Endothelial cell of hepatic sinusoid (primary cell): ENCODE measurements around the gene DNAJC13.

Experiments used
- in situ Hi-C: cut with HindIII; loops from 2 replicates; pipeline ENCODE4 v1.10.0; 2017; ENCODE audit warnings: low sequenced_read_pairs

Gene DNAJC13

DNA sequence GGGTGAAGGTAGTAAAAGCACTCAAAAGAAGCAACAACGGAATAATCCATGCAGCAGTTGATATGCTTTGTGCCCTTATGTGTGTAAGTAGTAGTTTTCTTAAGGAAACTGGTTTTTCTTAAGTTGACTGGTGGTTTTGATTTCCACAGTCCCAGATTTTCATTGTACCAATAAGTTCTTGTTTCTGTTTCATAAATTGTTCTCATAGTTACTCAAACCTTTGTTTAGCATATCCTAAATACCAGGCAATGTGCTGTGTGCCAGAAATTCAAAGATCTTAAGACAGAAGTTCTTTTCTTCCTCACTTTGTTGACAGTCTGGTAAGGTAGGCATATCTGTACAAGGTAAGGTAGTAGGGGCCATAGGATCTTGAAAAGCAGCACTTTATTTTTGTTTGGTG is 40.0 kb downstream of the DNAJC13 start:
- in situ Hi-C loops, result no loop called here

DNA sequence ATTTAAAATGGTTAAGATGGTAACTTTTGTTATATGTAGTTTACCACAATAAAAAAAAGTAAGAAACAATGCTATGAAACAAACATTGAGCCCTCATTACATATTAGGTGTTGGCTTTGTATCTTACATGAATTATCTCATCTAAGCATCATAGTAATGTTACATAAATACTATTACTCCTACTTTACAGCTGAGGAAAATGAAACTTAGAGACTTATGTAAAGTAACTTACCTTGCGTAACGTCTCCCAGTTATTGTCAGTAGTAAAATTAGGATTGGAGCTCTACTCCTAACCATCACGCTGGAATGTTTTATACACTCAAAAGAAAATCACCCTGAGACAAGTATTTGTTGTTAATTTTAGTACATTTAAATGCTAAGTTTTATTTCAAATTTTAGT is 42.2 kb downstream of the DNAJC13 start:
- in situ Hi-C loops, result no loop called here

DNA sequence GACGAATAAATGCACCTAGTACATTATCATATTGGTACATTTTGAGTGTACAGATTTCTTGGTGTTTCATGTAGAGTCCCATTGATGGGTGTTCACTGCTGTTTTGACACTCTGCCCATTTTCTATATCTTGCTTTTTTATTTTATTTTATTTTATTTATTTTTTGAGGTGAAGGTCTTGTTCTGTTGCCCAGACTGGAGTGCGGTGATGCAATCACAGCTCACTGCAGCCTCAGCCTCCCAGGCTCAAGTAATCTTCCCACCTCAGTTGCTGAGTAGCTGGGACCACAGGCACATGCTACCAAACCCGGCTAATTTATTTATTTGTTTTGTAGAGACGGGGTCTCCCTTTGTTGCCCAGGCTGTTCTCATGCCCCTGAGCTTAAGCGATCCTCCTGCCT is 44.2 kb downstream of the DNAJC13 start:
- in situ Hi-C loops, result no loop called here

- in situ Hi-C loops, result no loop called here
Measured at GRCh38 chr3:132464066-132464465, 46.8 kb downstream of the DNAJC13 start.

GRCh38 chr3:132469326-132469725 is 52.0 kb downstream of the DNAJC13 start:
- in situ Hi-C loops, result no loop called here

DNA sequence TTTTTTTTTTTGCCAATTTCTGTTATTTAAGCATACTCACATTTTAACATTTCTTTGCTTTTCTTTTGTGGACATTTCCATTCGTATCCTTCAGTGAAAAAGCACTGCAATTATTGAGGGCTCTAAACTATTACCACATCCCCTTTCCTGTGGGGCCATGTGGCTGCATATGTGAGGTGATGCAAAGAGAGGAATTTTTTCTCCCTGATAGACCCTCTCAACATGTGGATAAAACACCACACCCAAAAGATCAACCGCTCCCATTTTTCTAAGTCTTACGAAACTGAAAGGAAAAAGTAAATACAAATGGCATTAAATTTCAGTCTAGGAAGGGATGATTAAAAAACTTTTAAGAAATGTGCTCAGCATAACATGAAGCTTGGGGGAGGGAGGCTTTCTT is 68.8 kb downstream of the DNAJC13 start:
- in situ Hi-C loops, result no loop called here

DNA sequence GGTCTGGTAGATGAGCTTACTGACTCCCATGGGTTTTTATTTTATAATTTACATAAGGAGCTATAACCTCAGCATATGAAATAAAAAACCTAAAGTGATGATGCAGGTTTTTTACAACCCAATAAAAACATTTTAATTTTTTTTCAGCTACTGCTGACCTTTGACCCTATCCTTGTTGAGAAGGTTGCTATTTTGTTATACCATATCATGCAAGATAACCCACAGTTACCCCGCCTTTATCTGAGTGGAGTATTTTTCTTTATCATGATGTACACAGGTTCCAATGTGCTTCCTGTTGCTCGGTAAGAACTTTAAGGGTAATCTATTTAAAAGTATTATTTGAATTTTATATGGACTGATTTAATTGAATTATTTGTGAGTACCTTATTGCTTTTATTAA is 70.8 kb downstream of the DNAJC13 start:
- in situ Hi-C loops, result no loop called here

DNA sequence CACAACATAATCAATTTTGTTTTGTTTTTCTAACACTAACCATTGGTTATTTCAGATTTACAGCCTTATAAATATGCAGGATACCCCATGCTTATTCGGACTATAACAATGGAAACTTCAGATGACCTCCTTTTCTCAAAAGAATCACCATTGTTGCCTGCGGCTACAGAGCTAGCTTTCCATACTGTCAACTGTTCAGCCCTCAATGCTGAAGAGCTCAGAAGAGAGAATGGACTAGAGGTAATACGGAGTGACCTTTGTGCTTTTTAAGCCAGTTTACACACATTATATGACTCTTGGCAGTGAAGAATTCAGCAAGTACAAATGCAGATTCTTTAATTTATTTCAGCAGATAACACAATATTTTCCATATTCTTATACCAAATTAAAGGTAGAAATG is 81.8 kb downstream of the DNAJC13 start:
- in situ Hi-C loops, result no loop called here

DNA sequence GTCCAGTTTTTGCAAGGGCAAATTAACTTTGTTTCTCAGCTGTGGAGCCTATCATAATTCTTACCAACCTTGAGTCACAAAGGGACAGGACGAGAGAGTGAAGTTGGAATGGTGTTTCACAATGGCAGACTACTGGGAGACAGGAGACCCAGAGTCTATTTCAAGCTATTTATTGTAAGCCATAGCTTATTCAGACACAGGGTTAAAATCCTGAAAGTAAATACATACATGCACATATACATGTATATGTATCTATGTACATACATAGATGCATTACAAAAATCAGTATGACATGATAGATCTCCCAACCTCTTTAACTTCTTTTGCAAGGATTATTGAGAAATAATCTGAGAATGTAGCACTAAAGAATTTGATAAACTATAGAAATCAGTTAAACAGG is 86.3 kb downstream of the DNAJC13 start:
- in situ Hi-C loops, result no loop called here

DNA sequence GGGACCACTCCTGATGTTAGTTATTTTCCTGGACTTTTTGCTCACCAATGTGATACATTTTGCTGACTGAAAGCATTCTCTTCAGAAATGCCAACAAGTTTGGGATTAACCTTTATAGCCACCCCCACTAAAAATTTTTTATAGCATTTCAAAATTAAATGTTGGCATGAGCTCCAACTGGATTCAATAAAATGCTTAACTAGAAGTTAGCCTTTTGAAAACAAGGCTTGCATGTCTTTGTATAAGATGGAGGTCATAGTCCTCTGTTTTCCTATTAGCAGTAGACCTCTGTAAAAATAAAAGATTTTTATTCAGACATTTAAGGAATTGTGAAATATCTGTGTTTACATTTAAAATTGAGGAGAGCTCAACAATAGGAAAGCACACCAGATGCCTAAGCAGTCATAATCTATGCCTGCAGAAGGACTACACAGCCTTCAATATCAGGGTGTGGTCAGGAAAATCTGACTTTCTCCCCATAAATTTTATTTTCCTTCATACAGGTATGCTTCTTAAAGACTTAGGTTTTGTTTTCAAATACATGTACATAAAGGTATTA is 87.2 kb downstream of the DNAJC13 start:
- in situ Hi-C loops, result no loop called here

- in situ Hi-C loops, result no loop called here
Measured at GRCh38 chr3:132507657-132508056, 90.4 kb downstream of the DNAJC13 start.

GRCh38 chr3:132509096-132509495 is 91.8 kb downstream of the DNAJC13 start:
- in situ Hi-C loops, result no loop called here

DNA sequence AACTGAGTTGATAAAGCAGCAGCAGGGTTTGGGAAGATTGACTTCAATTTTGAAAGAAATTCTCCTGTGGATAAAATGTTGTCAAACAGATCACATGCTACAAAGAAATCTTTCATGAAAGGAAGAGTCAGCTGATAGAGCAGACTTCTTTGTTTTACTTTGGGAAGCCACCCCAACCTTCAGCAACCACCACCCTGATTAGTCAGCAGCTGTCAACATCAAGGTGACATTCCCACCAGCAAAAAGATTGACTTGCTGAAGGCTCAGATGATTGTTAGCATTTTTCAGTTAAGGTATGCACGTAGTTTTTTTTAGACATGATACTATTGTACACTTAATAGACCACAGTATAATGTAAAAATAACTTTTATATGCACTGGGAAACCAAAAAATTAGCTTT is 92.2 kb downstream of the DNAJC13 start:
- in situ Hi-C loops, result no loop called here

DNA sequence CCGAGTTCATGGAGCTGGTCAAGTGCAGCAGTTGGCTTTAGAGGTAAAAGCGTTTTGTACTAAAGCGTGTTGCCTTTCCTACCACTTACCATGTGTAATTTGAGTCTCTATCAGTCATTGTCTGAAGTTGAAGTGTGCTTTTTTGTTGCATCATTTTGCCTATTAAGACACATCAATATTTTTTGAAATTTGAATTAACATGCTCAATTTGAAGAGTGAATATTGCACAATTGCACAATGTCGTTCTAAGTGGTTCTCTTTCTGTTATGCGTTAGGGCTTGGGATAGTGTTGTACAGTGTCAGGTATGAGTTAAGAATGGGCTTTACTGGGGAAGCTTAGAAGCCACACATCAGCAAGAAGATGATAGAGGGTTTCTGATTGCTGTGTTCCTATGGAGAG is 95.8 kb downstream of the DNAJC13 start:
- in situ Hi-C loops, result no loop called here

DNA sequence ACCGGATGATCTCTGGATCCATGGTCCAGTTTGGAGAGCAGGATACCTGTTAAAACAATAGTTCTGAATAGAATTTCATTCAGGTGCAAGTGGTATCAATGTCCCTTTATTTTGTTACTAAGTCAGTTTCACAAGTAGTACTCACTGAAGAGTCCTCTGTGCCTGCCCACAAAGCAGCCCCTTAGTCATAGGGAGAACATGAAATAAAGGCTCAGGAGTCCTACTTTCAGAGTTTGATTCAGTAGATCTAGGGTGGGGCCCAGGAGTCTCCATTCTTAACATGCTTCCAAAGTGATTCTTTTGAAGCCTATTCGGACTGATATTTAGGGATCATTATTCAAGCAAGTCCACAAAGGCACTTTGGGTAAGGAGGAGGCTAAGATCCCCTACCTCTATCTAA is 100.0 kb downstream of the DNAJC13 start:
- in situ Hi-C loops, result no loop called here

DNA sequence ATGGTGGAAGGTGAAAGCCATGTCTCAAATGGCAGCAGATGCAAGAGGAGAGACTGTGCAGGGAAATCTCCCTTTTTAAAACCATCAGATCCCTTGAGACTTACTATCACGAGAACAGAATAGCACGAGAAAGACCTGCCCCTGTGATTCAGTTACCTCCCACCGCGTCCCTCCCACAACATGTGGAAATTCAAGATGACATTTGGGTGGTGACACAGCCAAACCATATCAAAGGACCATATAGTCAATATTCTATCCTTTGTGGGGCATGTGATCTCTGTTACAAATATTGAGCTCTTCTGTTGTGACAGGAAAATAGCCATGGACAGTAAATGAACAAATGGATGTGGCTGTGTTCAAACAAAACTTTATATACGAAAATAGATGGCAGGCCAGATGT is 102.6 kb downstream of the DNAJC13 start:
- in situ Hi-C loops, result no loop called here

DNA sequence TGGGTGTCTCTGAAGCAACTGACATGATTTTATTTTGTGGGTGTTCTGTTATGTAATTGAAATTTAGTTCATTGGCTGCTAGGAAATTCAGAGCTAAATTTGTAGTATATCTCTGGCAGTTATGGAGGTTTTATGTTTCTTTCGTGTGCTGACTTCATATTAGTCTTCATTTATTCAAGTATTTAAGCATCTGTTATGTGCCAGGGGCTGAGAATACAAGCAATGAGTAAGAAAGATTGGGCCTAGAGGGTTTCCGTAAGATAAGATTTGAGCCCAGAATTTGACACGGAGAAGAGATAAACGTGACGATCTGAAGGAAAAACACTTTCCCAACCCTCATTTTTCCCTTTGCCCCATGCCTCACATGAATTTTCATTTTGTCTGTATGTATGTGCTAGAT is 104.6 kb downstream of the DNAJC13 start:
- in situ Hi-C loops, result no loop called here

GRCh38 chr3:132522353-132522752 is 105.1 kb downstream of the DNAJC13 start:
- in situ Hi-C loops, result no loop called here

DNA sequence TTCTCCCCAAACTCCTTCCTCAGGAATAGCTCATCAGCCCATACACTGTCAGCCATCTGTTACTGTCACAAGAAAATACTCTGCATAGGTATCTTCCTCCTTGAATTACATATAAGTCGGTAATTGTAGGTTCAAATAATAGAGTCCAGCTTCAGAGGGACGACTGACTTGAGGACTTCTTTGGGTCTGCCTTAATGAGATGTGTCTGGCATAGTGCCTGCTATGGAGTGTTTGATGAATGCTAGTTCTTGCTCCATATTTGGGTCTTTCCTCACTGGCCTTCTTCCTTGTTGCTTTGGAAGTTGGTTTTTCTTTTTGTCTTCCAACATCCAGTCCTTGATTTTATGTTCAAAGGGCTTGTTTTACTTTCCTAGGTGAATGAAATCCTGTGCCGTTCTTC is 113.3 kb downstream of the DNAJC13 start:
- in situ Hi-C loops, result loop anchor here (25.0 kb wide), 1 partner anchor 107 kb away; no protein-coding TSS in a partner anchor

- in situ Hi-C loops, result loop anchor here (25.0 kb wide), 1 partner anchor 101 kb away; no protein-coding TSS in a partner anchor
Measured at GRCh38 chr3:132535575-132536441, 118.5 kb downstream of the DNAJC13 start.

DNA sequence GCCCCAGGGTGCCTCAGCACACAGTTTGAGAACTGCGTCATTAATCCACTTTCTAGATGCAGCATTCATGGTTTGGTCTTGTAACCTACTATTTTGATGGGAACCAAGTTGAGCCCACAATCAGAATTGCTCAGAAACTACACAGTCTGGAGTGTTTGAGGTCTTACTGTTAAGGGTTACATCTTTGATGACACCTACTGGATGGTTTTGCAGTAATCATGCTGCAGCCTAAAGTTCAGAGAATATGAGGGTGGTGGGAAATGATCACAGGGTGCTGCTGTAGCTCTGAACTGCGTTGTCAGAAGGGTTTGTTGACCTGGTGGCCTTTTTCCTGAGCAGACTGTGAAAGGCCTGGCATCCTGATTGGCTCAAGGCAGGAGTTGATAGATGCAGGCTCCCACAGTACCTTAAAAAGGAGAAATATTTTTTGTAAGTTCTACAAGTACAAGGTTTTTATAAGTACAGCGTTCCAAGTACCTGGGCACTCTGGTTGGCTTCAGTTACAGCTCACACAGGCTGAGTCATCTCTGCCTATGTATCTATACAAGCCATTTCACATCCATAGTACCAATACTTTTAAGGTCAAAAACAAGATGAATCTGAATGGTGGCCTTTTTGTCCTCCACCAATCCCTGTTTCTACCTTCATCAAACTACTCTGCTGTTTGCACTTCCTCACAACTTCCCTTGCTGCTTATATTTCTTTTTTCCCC is 119.3 kb downstream of the DNAJC13 start:
- in situ Hi-C loops, result loop anchor here (25.0 kb wide), 1 partner anchor 101 kb away; no protein-coding TSS in a partner anchor

- in situ Hi-C loops, result loop anchor here (25.0 kb wide), 1 partner anchor 100 kb away; no protein-coding TSS in a partner anchor
Measured at GRCh38 chr3:132537297-132537696, 120.0 kb downstream of the DNAJC13 start.
